ENCODE data around the gene CABCOCO1. TPM values are rescaled to one million over a fixed set of nuclear protein-coding genes. Genes with fewer than 3 reads are reported as not detected.
"Not testable (repeated sequence)": the region's sequence is repeated elsewhere in the genome, so short reads cannot be mapped to it uniquely, and the experiment has no call there.

CABCOCO1 gene
- total and polyA plus RNA-seq, 9 of the 15 experiments (the other 6 are each of a cell fraction or from before 2014, with no cell fraction given), result 0.04 TPM; not detected in 8

DNA sequence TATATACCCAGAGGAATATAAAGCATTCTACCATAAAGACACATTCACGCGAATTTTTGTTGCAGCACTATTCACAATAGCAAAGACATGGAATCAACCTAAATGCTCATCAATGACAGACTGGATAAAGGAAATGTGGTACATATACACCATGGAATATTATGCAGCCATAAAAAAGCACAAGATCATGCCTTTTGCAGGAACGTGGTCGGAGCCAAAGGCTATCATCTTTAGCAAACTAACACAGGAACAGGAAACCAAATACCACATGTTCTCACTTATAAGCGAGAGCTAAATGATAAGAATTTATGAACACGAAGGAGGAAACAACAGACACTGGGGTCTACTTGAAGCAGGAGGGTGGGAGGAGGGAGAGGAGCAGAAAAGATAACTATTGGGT lies 74.7 kb downstream of the CABCOCO1 start:
- DNase-seq (ENCODE audit: extremely low read depth in 1 of 4, low spot score in 3 of 4); H3K27ac ChIP-seq (ENCODE audit: extremely low read depth, low read depth, low read length); ATAC-seq; H2AFZ ChIP-seq (ENCODE audit: low read depth, low read length); in situ Hi-C loops (cut with MboI); H4K20me1 ChIP-seq (replicated peaks; ENCODE audit: control insufficient read depth, insufficient read depth, low read length); H3K27me3 ChIP-seq (ENCODE audit: control insufficient read depth in 2 of 2, insufficient read depth in 2 of 2, low read length in 2 of 2); H3K36me3 ChIP-seq (ENCODE audit: control insufficient read depth, insufficient read depth, low read length); H3K9ac ChIP-seq (ENCODE audit: insufficient read depth in 1 of 2, low read depth in 2 of 2, low read length in 2 of 2); H3K9me3 ChIP-seq (replicated peaks; ENCODE audit: control insufficient read depth, insufficient read depth, low read depth, low read length); BruUV-seq (replicated peaks); H3K4me1 ChIP-seq (replicated peaks in 1 of 2; ENCODE audit: control insufficient read depth in 2 of 2, insufficient read depth in 2 of 2, low read length in 2 of 2); H3K4me3 ChIP-seq; CTCF ChIA-PET (ENCODE audit: low intra/inter-chr PET ratio); FAIRE-seq; H3K4me2 ChIP-seq (ENCODE audit: insufficient read depth, low read length); H3K79me2 ChIP-seq (ENCODE audit: control insufficient read depth, insufficient read depth, low read length); H3K9me1 ChIP-seq (ENCODE audit: control insufficient read depth, insufficient read depth, low read length): not testable (repeated sequence)
- TF ChIP-seq ZNF146 (CRISPR knock-in tag; IDR thresholded peaks at IDR 0.05; ENCODE audit: unreplicated experiment) (peak; percentile 96), KDM1A (IDR thresholded peaks at IDR 0.05) (peak in 1 of 2 experiments; percentile 37; a peak in 1 of 4 replicates), SMARCA5 (IDR thresholded peaks at IDR 0.05) (peak; percentile 56), RBM25 (IDR thresholded peaks at IDR 0.05; ENCODE audit: low read depth, low read length, severe bottlenecking) (peak; percentile 61), BCOR (IDR thresholded peaks at IDR 0.05) (peak; percentile 73)
- POLR2A ChIA-PET, result interaction anchor here (1.2 kb wide), 1 partner anchor 14 kb away, joined by 8 read pairs; no protein-coding TSS in a partner anchor
- 71% methylated on average over 6 of the region's 6 CpGs for WGBS (ENCODE audit: insufficient coverage, low coverage, missing lambda C conversion rate)
- intact Hi-C loops (cut with micrococcal nuclease), result loop anchor here (10.0 kb wide), 1 partner anchor 593 kb away; no protein-coding TSS in a partner anchor

DNA sequence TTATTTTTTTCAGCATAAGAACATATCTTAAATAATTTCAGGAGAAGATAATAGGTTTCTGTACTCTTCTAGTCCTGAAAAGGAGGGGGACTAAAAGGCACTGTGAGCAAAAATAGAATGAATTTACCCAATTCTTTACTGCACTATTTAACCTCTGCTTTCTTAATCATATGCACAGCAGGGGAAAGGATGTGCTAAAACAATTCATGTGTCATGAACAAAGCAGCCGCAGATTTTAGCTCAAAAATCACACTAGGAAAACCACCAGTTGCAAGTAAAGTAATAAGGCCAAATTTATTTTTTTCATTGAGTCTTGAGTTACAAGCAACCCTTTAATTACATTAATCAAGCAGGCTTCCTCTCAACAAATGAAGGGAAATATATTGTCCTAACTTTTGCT lies 80.1 kb downstream of the CABCOCO1 start:
- intact Hi-C loops (cut with micrococcal nuclease), result no loop called here

More for the DNA sequence above, 80.1 kb downstream of the CABCOCO1 start:
- FAIRE-seq (no peak), DNase-seq (ENCODE audit: extremely low read depth in 1 of 4, low spot score in 3 of 4) (no peak), ATAC-seq (no peak)
- WGBS (ENCODE audit: insufficient coverage, low coverage, missing lambda C conversion rate), result 94% methylated on average over 1 of the region's 1 CpG
- TF ChIP-seq CBX8 (IDR thresholded peaks at IDR 0.05; ENCODE audit: borderline replicate concordance, extremely low read depth, low read depth, low read length, poor library complexity, severe bottlenecking) (no peak), HSF4 (CRISPR knock-in tag; IDR thresholded peaks at IDR 0.05; ENCODE audit: borderline replicate concordance) (no peak), THRAP3 (IDR thresholded peaks at IDR 0.05; ENCODE audit: borderline replicate concordance) (no peak)
- TF ChIP-seq, protein P1, sequence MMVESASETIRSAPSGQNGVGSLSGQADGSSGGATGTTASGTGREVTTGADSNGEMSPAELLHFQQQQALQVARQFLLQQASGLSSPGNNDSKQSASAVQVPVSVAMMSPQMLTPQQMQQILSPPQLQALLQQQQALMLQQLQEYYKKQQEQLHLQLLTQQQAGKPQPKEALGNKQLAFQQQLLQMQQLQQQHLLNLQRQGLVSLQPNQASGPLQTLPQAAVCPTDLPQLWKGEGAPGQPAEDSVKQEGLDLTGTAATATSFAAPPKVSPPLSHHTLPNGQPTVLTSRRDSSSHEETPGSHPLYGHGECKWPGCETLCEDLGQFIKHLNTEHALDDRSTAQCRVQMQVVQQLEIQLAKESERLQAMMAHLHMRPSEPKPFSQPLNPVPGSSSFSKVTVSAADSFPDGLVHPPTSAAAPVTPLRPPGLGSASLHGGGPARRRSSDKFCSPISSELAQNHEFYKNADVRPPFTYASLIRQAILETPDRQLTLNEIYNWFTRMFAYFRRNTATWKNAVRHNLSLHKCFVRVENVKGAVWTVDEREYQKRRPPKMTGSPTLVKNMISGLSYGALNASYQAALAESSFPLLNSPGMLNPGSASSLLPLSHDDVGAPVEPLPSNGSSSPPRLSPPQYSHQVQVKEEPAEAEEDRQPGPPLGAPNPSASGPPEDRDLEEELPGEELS (CRISPR knock-in tag; IDR thresholded peaks at IDR 0.05; ENCODE audit: borderline replicate concordance), result no peak
- Histone ChIP-seq H3K79me2 (ENCODE audit: control insufficient read depth, insufficient read depth, low read length) (no peaks in the 10 kb centered on the region), H3K27ac (ENCODE audit: extremely low read depth, low read depth, low read length) (no peak overlapping the region), H4K20me1 (replicated peaks; ENCODE audit: control insufficient read depth, insufficient read depth, low read length) (no peaks in the 10 kb centered on the region), H3K4me3 (no peak overlapping the region), H3K4me2 (ENCODE audit: insufficient read depth, low read length) (no peak overlapping the region), H3K9ac (ENCODE audit: insufficient read depth in 1 of 2, low read depth in 2 of 2, low read length in 2 of 2) (no peak overlapping the region), H3K4me1 (replicated peaks in 1 of 2; ENCODE audit: control insufficient read depth in 2 of 2, insufficient read depth in 2 of 2, low read length in 2 of 2) (no peaks in the 10 kb centered on the region), H3K27me3 (ENCODE audit: control insufficient read depth in 2 of 2, insufficient read depth in 2 of 2, low read length in 2 of 2) (no peaks in the 10 kb centered on the region), H2AFZ (ENCODE audit: low read depth, low read length) (no peak overlapping the region), H3K36me3 (ENCODE audit: control insufficient read depth, insufficient read depth, low read length) (no peaks in the 10 kb centered on the region), H3K9me3 (replicated peaks; ENCODE audit: control insufficient read depth, insufficient read depth, low read depth, low read length) (peaks cover 5% of the 10 kb centered on the region), H3K9me1 (ENCODE audit: control insufficient read depth, insufficient read depth, low read length) (no peaks in the 10 kb centered on the region)
- in situ Hi-C loops (cut with MboI), result no loop called here
- ChIA-PET CTCF (ENCODE audit: low intra/inter-chr PET ratio) (no interaction called here), POLR2A (interaction anchor here (0.7 kb wide), 1 partner anchor 157 kb away, joined by 3 read pairs; no protein-coding TSS in a partner anchor)
- BruUV-seq (replicated peaks), result no TSS peak

All from K562 (cell line).